ENCODE data around the gene LRRC1.
A peak's percentile ranks its signal among the peaks of the same experiment; 100 is the strongest.

Gene LRRC1

GRCh38 chr6:53794720-53795339 lies at the start of gene LRRC1:
LRRC1 (plus strand) TSS chr6:53795005; CDS start chr6:53795257, 252 bp downstream.
- peak; percentile 69 for ATAC-seq (replicated peaks; ENCODE audit: extremely low read depth, poor library complexity, severe bottlenecking)
- peaks cover 17% of the 10 kb centered on the region for H3K27me3 Mint-ChIP-seq
- peaks cover 6% of the 10 kb centered on the region for H3K36me3 Mint-ChIP-seq (ENCODE audit: insufficient read depth)
- peaks cover 33% of the 10 kb centered on the region for H3K4me1 Mint-ChIP-seq
- peak within 1 kb of the TSS; percentile 66 for H3K27ac Mint-ChIP-seq (ENCODE audit: low read depth)
- no peaks in the 10 kb centered on the region for H3K9me3 Mint-ChIP-seq
- peak; percentile 66 to 67 for DNase-seq (ENCODE audit: low spot score in 2 of 2)
- peak within 1 kb of the TSS; percentile 95 for H3K4me3 Mint-ChIP-seq

DNA sequence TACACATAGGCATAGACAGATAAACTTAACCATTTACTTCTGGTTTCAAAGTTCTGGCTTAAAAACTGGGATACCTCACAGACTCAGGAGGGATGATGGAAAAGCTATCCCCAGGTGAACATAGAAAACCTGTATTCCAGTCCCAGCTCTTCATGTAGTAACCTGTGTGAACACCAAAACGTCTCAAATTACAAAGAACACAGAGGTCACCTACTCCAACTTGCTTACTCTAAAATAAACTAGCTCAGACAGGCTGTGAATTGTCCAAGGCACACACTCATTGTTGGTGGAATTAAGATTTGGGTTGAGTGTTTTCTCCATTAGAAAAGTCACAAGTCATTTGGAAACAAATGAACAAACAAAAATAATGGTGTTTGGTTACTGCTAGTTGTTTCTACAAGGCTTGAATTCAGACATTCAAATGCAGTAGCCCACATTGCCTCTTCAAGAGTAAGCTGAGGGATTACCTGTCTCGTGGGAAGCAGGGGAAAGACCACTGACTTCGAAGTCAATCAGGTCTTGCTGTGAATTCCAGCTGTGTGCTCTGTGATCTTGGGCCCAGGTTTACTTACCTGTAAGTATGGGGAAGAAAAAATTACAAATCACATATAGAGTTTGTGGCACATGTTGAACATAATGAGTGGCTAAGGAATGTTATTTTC lies 48.2 kb upstream of the LRRC1 start:
- no peak for DNase-seq (ENCODE audit: low spot score in 2 of 2)
- no peak overlapping the region for H3K4me3 Mint-ChIP-seq
- H3K27me3 Mint-ChIP-seq: peaks cover 9% of the 10 kb centered on the region

GRCh38 chr6:53750052-53750650 lies 44.7 kb upstream of the LRRC1 start:
- no peak overlapping the region for H3K27ac Mint-ChIP-seq (ENCODE audit: low read depth)
- no peak for ATAC-seq (replicated peaks; ENCODE audit: extremely low read depth, poor library complexity, severe bottlenecking)

More for the DNA sequence above, 48.2 kb upstream of the LRRC1 start:
- H3K27ac Mint-ChIP-seq (ENCODE audit: low read depth): no peak overlapping the region
- H3K9me3 Mint-ChIP-seq: no peaks in the 10 kb centered on the region
- no peak for ATAC-seq (replicated peaks; ENCODE audit: extremely low read depth, poor library complexity, severe bottlenecking)
- no peaks in the 10 kb centered on the region for H3K36me3 Mint-ChIP-seq (ENCODE audit: insufficient read depth)
- H3K4me1 Mint-ChIP-seq: peaks cover 2% of the 10 kb centered on the region

DNA sequence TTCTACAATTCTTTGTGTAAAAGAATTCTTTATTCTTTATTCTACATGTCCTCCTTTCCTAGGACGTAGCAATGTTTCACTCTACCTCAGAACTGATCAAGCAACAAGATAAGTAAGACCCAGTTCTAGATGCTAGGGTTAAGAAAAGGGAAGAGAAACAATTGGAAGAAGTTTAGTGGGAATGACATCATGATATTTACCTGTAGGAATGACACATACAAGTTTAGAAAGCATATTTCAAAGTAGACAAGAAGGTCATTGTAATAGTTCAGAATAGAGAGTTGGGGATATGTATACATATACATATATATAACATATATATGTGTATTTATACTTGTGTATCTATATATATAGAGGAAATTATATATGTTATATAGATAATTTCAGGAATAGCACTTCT lies 43.4 kb upstream of the LRRC1 start:
- Mint-ChIP-seq H3K4me1 (no peaks in the 10 kb centered on the region), H3K27me3 (peaks cover 22% of the 10 kb centered on the region), H3K4me3 (no peak overlapping the region), H3K27ac (ENCODE audit: low read depth) (no peak overlapping the region), H3K36me3 (ENCODE audit: insufficient read depth) (no peaks in the 10 kb centered on the region), H3K9me3 (no peaks in the 10 kb centered on the region)
- DNase-seq (ENCODE audit: low spot score in 2 of 2) (no peak), ATAC-seq (replicated peaks; ENCODE audit: extremely low read depth, poor library complexity, severe bottlenecking) (no peak)

More at GRCh38 chr6:53750052-53750650, 44.7 kb upstream of the LRRC1 start:
- no peak overlapping the region for H3K4me3 Mint-ChIP-seq
- no peaks in the 10 kb centered on the region for H3K9me3 Mint-ChIP-seq
- peaks cover 10% of the 10 kb centered on the region for H3K27me3 Mint-ChIP-seq
- no peaks in the 10 kb centered on the region for H3K36me3 Mint-ChIP-seq (ENCODE audit: insufficient read depth)
- H3K4me1 Mint-ChIP-seq: no peaks in the 10 kb centered on the region
- DNase-seq (ENCODE audit: low spot score in 2 of 2): no peak

- peaks cover 22% of the 10 kb centered on the region for H3K27me3 Mint-ChIP-seq
These were observed 42.4 kb upstream of the LRRC1 start for GRCh38 chr6:53752440-53752839.

GRCh38 chr6:53752856-53753255 lies 41.9 kb upstream of the LRRC1 start:
- H3K4me3 Mint-ChIP-seq: no peak overlapping the region
- no peaks in the 10 kb centered on the region for H3K36me3 Mint-ChIP-seq (ENCODE audit: insufficient read depth)
- no peaks in the 10 kb centered on the region for H3K9me3 Mint-ChIP-seq
- no peak overlapping the region for H3K27ac Mint-ChIP-seq (ENCODE audit: low read depth)
- peaks cover 22% of the 10 kb centered on the region for H3K27me3 Mint-ChIP-seq
- DNase-seq (ENCODE audit: low spot score in 2 of 2): no peak
- ATAC-seq (replicated peaks; ENCODE audit: extremely low read depth, poor library complexity, severe bottlenecking): no peak
- no peaks in the 10 kb centered on the region for H3K4me1 Mint-ChIP-seq

More at GRCh38 chr6:53752440-53752839, 42.4 kb upstream of the LRRC1 start:
- Mint-ChIP-seq H3K9me3 (no peaks in the 10 kb centered on the region), H3K4me1 (no peaks in the 10 kb centered on the region), H3K36me3 (ENCODE audit: insufficient read depth) (no peaks in the 10 kb centered on the region), H3K4me3 (no peak overlapping the region), H3K27ac (ENCODE audit: low read depth) (no peak overlapping the region)
- ATAC-seq (replicated peaks; ENCODE audit: extremely low read depth, poor library complexity, severe bottlenecking) (no peak), DNase-seq (ENCODE audit: low spot score in 2 of 2) (no peak)

GRCh38 chr6:53754330-53754729 lies 40.5 kb upstream of the LRRC1 start:
- Mint-ChIP-seq H3K27ac (ENCODE audit: low read depth) (no peak overlapping the region), H3K27me3 (peaks cover 22% of the 10 kb centered on the region), H3K4me1 (no peaks in the 10 kb centered on the region), H3K9me3 (no peaks in the 10 kb centered on the region), H3K4me3 (no peak overlapping the region), H3K36me3 (ENCODE audit: insufficient read depth) (no peaks in the 10 kb centered on the region)
- ATAC-seq (replicated peaks; ENCODE audit: extremely low read depth, poor library complexity, severe bottlenecking) (no peak), DNase-seq (ENCODE audit: low spot score in 2 of 2) (no peak)

GRCh38 chr6:53756396-53756795 lies 38.4 kb upstream of the LRRC1 start:
- peaks cover 22% of the 10 kb centered on the region for H3K27me3 Mint-ChIP-seq
- no peak overlapping the region for H3K27ac Mint-ChIP-seq (ENCODE audit: low read depth)
- no peak overlapping the region for H3K4me3 Mint-ChIP-seq
- DNase-seq (ENCODE audit: low spot score in 2 of 2): no peak
- no peak for ATAC-seq (replicated peaks; ENCODE audit: extremely low read depth, poor library complexity, severe bottlenecking)
- no peaks in the 10 kb centered on the region for H3K9me3 Mint-ChIP-seq
- H3K4me1 Mint-ChIP-seq: no peaks in the 10 kb centered on the region
- H3K36me3 Mint-ChIP-seq (ENCODE audit: insufficient read depth): no peaks in the 10 kb centered on the region

DNA sequence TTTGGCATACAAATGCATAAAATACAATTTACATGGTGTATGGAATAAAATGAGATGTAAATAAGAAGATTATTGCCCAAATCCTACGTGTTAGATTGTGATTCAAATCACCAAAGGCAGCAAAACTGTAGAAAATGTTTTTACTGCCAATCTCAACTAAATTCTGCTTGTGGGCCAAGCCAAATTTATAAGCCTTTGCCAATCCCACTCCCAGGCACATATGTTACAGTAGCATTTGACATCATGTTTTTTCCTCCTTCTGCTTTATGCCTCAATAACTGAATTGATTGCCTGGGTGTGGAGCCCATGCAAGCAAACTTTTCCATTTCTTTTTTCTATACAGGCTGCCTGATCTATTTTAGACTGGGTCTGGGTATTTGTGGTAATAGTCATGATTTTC lies 36.3 kb upstream of the LRRC1 start:
- H3K4me1 Mint-ChIP-seq: no peaks in the 10 kb centered on the region
- ATAC-seq (replicated peaks; ENCODE audit: extremely low read depth, poor library complexity, severe bottlenecking): no peak

GRCh38 chr6:53761036-53761435 lies 33.8 kb upstream of the LRRC1 start:
- H3K36me3 Mint-ChIP-seq (ENCODE audit: insufficient read depth): no peaks in the 10 kb centered on the region
- H3K4me3 Mint-ChIP-seq: no peak overlapping the region
- no peaks in the 10 kb centered on the region for H3K9me3 Mint-ChIP-seq
- H3K4me1 Mint-ChIP-seq: no peaks in the 10 kb centered on the region
- H3K27me3 Mint-ChIP-seq: peaks cover 42% of the 10 kb centered on the region
- ATAC-seq (replicated peaks; ENCODE audit: extremely low read depth, poor library complexity, severe bottlenecking): no peak
- DNase-seq (ENCODE audit: low spot score in 2 of 2): no peak
- H3K27ac Mint-ChIP-seq (ENCODE audit: low read depth): no peak overlapping the region

More for the DNA sequence above, 36.3 kb upstream of the LRRC1 start:
- H3K36me3 Mint-ChIP-seq (ENCODE audit: insufficient read depth): no peaks in the 10 kb centered on the region
- no peak for DNase-seq (ENCODE audit: low spot score in 2 of 2)
- no peaks in the 10 kb centered on the region for H3K9me3 Mint-ChIP-seq
- H3K27me3 Mint-ChIP-seq: peaks cover 36% of the 10 kb centered on the region
- no peak overlapping the region for H3K27ac Mint-ChIP-seq (ENCODE audit: low read depth)
- H3K4me3 Mint-ChIP-seq: no peak overlapping the region

DNA sequence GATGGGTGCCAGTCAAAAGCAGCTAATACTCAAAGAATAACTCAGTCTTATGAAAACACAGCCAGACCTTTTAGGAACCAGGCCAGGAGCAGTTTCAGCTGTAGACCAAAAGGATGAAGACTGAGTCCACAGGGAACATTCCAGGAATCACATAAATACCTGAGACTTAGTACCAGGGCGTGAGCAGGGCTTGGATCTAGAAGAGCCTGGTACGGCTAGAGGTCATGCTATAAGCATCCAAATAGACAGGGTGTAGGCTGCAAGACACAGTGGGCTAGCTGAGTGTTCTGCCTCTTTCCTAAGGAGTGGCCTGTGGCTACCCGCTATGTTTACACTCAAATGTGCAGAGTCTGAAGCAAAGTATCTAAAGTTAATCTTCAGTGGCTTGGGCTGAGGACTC lies 29.5 kb upstream of the LRRC1 start:
- no peaks in the 10 kb centered on the region for H3K4me1 Mint-ChIP-seq
- no peaks in the 10 kb centered on the region for H3K36me3 Mint-ChIP-seq (ENCODE audit: insufficient read depth)
- H3K9me3 Mint-ChIP-seq: no peaks in the 10 kb centered on the region
- no peak for ATAC-seq (replicated peaks; ENCODE audit: extremely low read depth, poor library complexity, severe bottlenecking)
- DNase-seq (ENCODE audit: low spot score in 2 of 2): no peak
- H3K4me3 Mint-ChIP-seq: no peak overlapping the region
- no peak overlapping the region for H3K27ac Mint-ChIP-seq (ENCODE audit: low read depth)
- H3K27me3 Mint-ChIP-seq: peaks cover 45% of the 10 kb centered on the region

- peaks cover 45% of the 10 kb centered on the region for H3K27me3 Mint-ChIP-seq
- no peaks in the 10 kb centered on the region for H3K9me3 Mint-ChIP-seq
- H3K4me3 Mint-ChIP-seq: no peak overlapping the region
- no peak for DNase-seq (ENCODE audit: low spot score in 2 of 2)
- H3K4me1 Mint-ChIP-seq: no peaks in the 10 kb centered on the region
- no peak for ATAC-seq (replicated peaks; ENCODE audit: extremely low read depth, poor library complexity, severe bottlenecking)
- no peak overlapping the region for H3K27ac Mint-ChIP-seq (ENCODE audit: low read depth)
- no peaks in the 10 kb centered on the region for H3K36me3 Mint-ChIP-seq (ENCODE audit: insufficient read depth)
These were observed 27.9 kb upstream of the LRRC1 start for GRCh38 chr6:53766930-53767329.

DNA sequence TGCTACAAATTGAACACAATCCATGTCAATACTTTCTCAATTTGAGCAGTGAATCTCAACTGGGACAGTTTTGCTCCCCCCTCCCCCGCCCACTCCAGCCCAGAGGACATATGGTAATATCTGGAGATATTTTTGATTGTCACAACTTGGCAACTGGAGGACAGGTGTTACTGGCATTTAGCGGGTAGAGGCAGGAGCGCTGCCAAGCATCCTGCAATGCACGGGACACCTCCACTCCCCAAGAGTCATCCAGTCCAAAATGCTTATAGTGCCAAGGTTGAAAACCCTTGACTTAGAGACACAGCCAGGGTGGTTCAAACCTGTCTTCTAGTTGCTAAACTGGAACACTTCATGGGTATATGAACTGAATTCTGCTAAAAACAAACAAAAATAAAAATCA lies 26.9 kb upstream of the LRRC1 start:
- H3K9me3 Mint-ChIP-seq: no peaks in the 10 kb centered on the region
- no peak overlapping the region for H3K27ac Mint-ChIP-seq (ENCODE audit: low read depth)
- H3K4me3 Mint-ChIP-seq: no peak overlapping the region
- peaks cover 37% of the 10 kb centered on the region for H3K27me3 Mint-ChIP-seq
- H3K36me3 Mint-ChIP-seq (ENCODE audit: insufficient read depth): no peaks in the 10 kb centered on the region
- ATAC-seq (replicated peaks; ENCODE audit: extremely low read depth, poor library complexity, severe bottlenecking): no peak
- DNase-seq (ENCODE audit: low spot score in 2 of 2): no peak
- no peaks in the 10 kb centered on the region for H3K4me1 Mint-ChIP-seq

Data from central memory CD8-positive, alpha-beta T cell (primary cell).